AG09309 (cell line): Measurements from ENCODE around the gene EDA.

Experiments used
- DNase-seq: peaks from one replicate; pipeline ENCODE4 v3.0.0-alpha.2; 2010; ENCODE audit warnings: low read depth
- H3K4me3 ChIP-seq: 2 replicates; pipeline ENCODE4 v1.5.1; 2011; ENCODE audit warnings: mild to moderate bottlenecking, low read depth, low read length, moderate library complexity; ENCODE audit not compliant: control insufficient read depth
- CTCF ChIP-seq: IDR thresholded peaks from 2 replicates; pipeline ENCODE4 v1.5.1; 2011; ENCODE audit warnings: mild to moderate bottlenecking, low read depth, low read length, inconsistent platforms; ENCODE audit not compliant: insufficient read depth, control insufficient read depth; ENCODE audit errors: missing control alignments

The EDA gene

GRCh38 chrX:69718102-69718501 is 102.2 kb downstream of the EDA start:
- H3K4me3 ChIP-seq = no peak overlapping the region
- TF ChIP-seq CTCF = no peak
- no peak for DNase-seq

DNA sequence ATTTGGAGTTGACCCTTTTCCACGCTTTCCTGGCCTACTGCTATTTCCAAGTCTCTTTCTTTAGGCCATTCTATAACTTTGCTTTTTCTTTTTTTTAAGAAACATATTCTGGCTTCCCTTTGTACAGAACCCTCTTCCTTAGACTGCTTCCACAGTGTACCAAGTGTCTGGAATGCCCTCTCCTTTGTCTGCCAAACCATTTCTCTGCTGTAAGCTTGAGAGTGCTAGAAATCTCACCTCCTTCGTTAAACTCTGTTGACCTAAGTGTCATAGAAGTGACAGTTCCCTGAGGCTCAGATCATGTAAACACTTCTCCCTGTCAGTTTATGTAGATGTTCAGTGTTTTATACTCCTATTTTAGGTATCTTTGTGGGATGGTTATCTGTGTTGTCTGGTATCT is 108.4 kb downstream of the EDA start:
- TF ChIP-seq CTCF = no peak
- no peak overlapping the region for H3K4me3 ChIP-seq
- no peak for DNase-seq

- DNase-seq = no peak
- H3K4me3 ChIP-seq = no peak overlapping the region
- TF ChIP-seq CTCF = no peak
These were observed 124.4 kb downstream of the EDA start for GRCh38 chrX:69740317-69740716.

- TF ChIP-seq CTCF = no peak
- DNase-seq = no peak
- H3K4me3 ChIP-seq = no peak overlapping the region
These were observed 125.8 kb downstream of the EDA start for GRCh38 chrX:69741721-69742120.

DNA sequence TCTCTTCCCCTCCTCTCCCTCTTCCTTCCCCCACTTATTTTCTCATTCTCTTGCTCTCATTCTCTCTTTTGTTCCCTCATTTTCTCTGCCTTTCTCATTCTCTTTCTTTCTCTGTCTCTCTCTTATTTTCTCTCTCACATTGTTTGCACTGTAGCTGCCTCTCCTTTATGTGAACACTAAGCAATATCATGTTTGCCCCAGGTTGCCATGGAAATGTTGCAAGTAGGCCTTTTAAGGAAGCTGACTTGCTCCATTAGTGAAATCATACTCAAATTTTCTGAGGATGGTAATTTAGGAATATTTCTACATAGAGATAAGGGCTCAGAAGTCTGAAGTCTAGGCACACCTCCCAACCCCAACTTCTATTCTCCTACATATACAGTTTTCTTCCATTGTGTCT is 130.1 kb downstream of the EDA start:
- TF ChIP-seq CTCF = no peak
- H3K4me3 ChIP-seq = no peak overlapping the region
- DNase-seq = no peak

- no peak for TF ChIP-seq CTCF
- no peak overlapping the region for H3K4me3 ChIP-seq
- DNase-seq = no peak
These were observed 132.1 kb downstream of the EDA start for GRCh38 chrX:69748055-69748454.

DNA sequence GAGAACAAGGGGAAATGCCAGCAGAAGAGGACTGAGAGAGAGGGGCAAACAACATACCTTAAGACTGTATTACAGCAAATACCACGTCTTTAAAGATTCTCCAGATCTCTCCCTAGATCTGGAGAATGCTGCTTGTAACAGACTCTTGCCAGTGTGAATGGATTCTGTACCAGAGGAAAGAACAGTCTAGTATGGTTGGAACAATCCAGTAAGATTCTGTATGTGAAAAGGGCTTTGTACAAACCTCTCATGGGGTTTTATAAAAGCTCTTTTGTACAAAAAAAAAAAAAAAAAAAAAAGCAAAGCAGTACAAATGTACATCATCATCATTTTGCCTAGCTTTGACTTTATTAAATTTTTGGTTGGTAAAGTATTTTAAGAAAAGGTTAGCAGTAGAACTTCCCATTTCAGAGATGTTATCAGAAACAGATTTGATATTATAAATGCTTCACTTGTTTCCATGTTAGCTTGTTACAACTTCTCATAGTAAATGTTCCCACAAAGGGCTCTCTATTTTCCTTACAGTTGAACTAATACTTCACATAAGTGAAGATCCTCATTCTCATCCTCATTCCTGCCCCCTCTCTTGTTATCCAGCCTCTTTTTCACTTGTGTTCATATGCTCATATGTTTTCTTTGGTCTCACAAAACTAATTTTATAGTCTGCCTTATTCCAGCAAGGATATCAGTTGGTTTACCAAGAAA is 144.2 kb downstream of the EDA start:
- no peak for DNase-seq
- TF ChIP-seq CTCF = no peak

More for the DNA sequence above, 144.2 kb downstream of the EDA start:
- no peak overlapping the region for H3K4me3 ChIP-seq
